GM19467 (cell line): ENCODE data around the gene LILRB2.
"Not testable (repeated sequence)": the region's sequence is repeated elsewhere in the genome, so short reads cannot be mapped to it uniquely, and the experiment has no call there.

Experiments
- ATAC-seq: cut with Tn5 transposase; IDR thresholded peaks from one replicate; pipeline ENCODE4 v1.9.1; 2021; ENCODE audit warnings: mild to moderate bottlenecking, moderate library complexity; ENCODE audit not compliant: unreplicated experiment

LILRB2 gene

GRCh38 chr19:54245936-54246335, 35.0 kb downstream of the LILRB2 start:
- ATAC-seq: no peak

- ATAC-seq: not testable (repeated sequence)
Measured at GRCh38 chr19:54243809-54244208, 37.1 kb downstream of the LILRB2 start.

- not testable (repeated sequence) for ATAC-seq
Measured at GRCh38 chr19:54242646-54243045, 38.3 kb downstream of the LILRB2 start, which contains the start of gene LILRA6. TSS of gene LILRA6 (minus strand) at chr19:54242790.

GRCh38 chr19:54242234-54242633, 38.7 kb downstream of the LILRB2 start:
- not testable (repeated sequence) for ATAC-seq

- not testable (repeated sequence) for ATAC-seq
Measured at GRCh38 chr19:54240372-54241336, 40.3 kb downstream of the LILRB2 start.

GRCh38 chr19:54239491-54240371, 41.2 kb downstream of the LILRB2 start:
- ATAC-seq: not testable (repeated sequence)

GRCh38 chr19:54233941-54234340, 47.0 kb downstream of the LILRB2 start:
- no peak for ATAC-seq

GRCh38 chr19:54231077-54231931, 49.6 kb downstream of the LILRB2 start:
- peak; percentile 80 for ATAC-seq

- no peak for ATAC-seq
Measured at GRCh38 chr19:54230031-54230430, 50.9 kb downstream of the LILRB2 start.

GRCh38 chr19:54229146-54229545, 51.8 kb downstream of the LILRB2 start:
- ATAC-seq: no peak

- ATAC-seq: not testable (repeated sequence)
Measured at GRCh38 chr19:54224619-54225018, 56.3 kb downstream of the LILRB2 start.

GRCh38 chr19:54223937-54224281, 57.0 kb downstream of the LILRB2 start:
- ATAC-seq: not testable (repeated sequence)
